HG02759 (cell line): ENCODE results near the gene GNB1L.
"Not testable (repeated sequence)": the region's sequence is repeated elsewhere in the genome, so short reads cannot be mapped to it uniquely, and the experiment has no call there.

Experiments
- ATAC-seq: cut with Tn5 transposase; IDR thresholded peaks from one replicate; pipeline ENCODE4 v1.9.1; 2021; ENCODE audit warnings: mild to moderate bottlenecking, moderate library complexity; ENCODE audit not compliant: unreplicated experiment

GNB1L gene

GRCh38 chr22:19799322-19800190 lies 55.1 kb downstream of the GNB1L start:
- ATAC-seq: no peak

- no peak for ATAC-seq
These were observed 55.8 kb downstream of the GNB1L start for GRCh38 chr22:19798891-19799293.

- no peak for ATAC-seq
These were observed 56.5 kb downstream of the GNB1L start for GRCh38 chr22:19798003-19798665.

- no peak for ATAC-seq
These were observed 57.3 kb downstream of the GNB1L start for GRCh38 chr22:19797086-19798002.

GRCh38 chr22:19796160-19796559 lies 58.5 kb downstream of the GNB1L start:
- no peak for ATAC-seq

DNA sequence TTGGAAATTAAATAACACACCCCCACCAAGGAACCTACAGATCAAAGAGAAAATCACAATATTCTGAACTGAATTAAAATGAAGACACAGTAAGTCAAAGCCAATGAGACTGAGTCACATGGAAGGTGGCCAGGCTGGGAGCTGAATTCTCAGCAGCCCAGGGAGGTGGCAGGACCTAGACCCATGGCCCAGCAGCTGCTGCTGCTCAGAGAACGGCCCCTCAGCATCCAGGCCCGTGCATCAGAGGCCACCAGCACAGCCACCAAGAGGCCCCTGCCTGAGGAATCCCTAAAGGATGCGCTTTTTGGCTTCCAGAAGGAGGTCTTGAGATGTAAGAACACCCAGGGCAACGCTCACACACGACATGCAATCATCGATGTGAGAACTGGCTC lies 59.1 kb downstream of the GNB1L start:
- no peak for ATAC-seq

GRCh38 chr22:19793661-19794310 lies 60.9 kb downstream of the GNB1L start:
- ATAC-seq: no peak

DNA sequence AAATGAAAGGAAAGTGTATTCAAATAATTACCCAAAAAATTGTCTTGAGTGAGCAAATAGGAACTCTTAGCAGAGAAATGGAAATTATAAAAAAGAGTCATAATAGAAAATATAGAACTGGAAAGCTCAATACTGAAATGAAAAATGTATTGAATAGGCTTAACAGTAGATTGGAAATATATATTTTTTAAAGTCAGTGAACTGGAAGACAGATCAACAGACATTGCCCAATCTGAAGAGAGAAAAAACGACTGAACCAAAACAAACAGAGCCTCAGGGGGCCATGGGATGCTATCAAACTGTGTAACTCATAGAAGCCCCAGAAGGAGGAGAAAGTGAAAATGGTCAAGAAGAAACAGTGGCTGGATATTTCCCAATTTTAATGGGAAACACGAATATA lies 61.5 kb downstream of the GNB1L start:
- ATAC-seq: no peak

DNA sequence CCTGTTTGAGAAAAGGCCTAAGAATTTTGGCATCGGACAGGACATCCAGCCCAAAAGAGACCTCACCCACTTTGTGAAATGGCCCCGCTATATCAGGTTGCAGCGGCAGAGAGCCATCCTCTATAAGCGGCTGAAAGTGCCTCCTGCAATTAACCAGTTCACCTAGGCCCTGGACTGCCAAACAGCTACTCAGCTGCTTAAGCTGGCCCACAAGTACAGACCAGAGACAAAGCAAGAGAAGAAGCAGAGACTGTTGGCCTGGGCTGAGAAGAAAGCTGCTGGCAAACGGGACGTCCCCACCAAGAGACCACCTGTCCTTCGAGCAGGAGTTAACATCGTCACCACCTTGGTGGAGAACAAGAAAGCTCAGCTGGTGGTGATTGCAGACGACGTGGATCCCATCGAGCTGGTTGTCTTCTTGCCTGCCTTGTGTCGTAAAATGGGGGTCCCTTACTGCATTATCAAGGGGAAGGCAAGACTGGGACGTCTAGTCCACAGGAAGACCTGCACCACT lies 62.2 kb downstream of the GNB1L start:
- ATAC-seq: not testable (repeated sequence)

- ATAC-seq: no peak
These were observed 62.8 kb downstream of the GNB1L start for GRCh38 chr22:19791894-19792293.

- no peak for ATAC-seq
These were observed 63.4 kb downstream of the GNB1L start for GRCh38 chr22:19791243-19791642.

- no peak for ATAC-seq
These were observed 64.8 kb downstream of the GNB1L start for GRCh38 chr22:19789828-19790227.

DNA sequence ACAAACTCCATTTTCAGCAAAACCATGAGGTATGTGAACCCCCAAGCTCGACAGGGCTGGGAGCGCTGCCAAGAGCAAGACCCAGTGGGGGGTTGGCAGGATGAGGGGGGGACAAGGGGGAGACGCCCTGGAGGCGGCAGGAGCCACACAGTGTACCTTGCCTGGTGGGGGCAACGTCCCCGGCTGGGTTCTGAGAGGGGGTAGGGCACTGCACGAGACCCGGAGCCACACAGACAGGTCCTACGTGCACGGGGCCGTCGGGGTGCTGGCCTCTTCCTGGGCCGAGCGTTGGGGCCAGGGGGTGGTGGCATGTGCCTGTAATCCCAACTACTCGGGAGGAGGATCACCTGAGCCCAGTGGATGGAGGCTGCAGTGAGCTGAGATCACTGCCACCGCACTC lies 65.3 kb downstream of the GNB1L start:
- ATAC-seq: no peak

DNA sequence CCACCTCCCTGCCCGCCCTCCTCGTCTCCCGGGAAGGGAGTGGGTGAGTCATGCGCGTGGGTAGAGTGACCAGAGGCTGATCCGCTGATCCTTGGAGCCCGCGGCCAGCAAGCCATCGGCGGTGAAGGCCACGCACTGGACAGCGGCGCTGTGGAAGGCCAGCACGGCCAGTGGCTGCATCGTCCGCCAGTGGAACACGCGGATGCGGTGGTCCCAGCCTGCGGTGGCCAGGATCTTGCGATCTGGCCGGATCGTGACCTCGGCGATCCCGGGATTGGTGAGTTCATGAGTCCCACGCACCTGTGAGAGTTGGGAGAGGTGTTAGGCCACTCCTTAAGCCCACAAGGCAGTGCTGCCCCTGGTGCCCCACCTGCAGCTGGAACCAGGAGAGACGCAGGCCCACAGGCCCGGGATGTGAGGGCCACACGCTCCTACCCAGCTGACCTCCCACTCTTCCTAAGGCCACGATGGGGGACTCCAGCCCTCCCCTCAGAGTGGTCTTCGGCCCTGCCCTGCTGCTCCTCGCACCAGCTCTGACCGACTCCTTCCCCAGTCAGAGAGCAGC lies 65.9 kb downstream of the GNB1L start:
- ATAC-seq: no peak

- no peak for ATAC-seq
These were observed 66.9 kb downstream of the GNB1L start for GRCh38 chr22:19787849-19788141.

DNA sequence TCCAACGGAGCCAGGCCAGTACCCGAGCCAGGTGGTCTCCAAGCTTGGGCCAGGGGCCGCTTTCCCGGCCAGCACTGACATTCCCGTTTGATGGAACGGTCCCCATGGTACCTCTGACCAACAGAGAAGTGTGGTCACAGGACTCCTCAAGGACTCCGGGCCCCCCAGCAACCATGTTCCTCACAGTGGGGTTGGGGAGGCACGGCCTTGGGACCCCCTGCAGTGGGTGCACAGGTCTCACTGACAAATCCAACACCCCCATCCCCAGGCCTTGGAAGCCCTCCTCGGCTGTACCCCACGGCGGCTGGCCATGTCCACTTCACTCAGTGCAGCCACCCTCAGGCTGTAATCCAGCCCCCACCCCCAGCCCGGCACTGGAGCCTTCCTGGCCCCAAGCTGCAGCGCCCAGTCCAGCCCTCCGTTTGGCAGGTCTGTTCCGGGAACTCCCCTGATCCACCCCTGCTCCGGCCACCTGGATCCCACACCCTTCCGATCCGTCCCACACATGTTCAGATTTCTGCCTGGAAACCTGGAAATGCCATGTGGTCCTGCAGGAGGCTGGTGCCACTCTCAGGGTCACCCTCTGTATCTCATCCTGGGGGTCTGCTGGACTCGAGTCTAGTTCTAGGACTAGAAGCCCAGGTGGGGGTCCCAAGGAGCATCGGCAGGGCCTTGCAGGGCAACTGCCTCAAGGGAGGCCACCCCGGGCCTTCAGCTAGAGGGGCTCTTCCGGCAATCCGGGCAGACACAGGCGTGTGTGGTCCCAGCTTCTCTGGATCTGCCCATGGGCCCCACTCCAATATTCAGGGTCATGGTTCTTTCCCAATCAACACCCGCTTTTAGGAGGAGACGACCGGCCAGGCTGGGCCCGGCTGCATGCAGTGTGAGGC lies 67.5 kb downstream of the GNB1L start:
- ATAC-seq: no peak

- ATAC-seq: no peak
These were observed 68.4 kb downstream of the GNB1L start for GRCh38 chr22:19786264-19786585.

GRCh38 chr22:19785461-19786263 lies 69.0 kb downstream of the GNB1L start:
- ATAC-seq: no peak
